Endodermal cell (in vitro differentiated cells): Measurements from ENCODE around the gene CSTB. TPM values are rescaled to one million over a fixed set of nuclear protein-coding genes. Genes with fewer than 3 reads are reported as not detected.

Experiments
- DNase-seq: peaks from one replicate; pipeline ENCODE4 v3.0.0-alpha.2; 2017
- H3K27ac ChIP-seq: 2 replicates; pipeline ENCODE4 v1.5.1; 2013; ENCODE audit warnings: mild to moderate bottlenecking, low read depth, low read length, moderate library complexity
- H3K27me3 ChIP-seq: 2 replicates; pipeline ENCODE4 v1.6.1; 2013; ENCODE audit warnings: mild to moderate bottlenecking, low read length, moderate library complexity; ENCODE audit not compliant: insufficient read depth, control insufficient read depth, poor library complexity, severe bottlenecking
- H3K36me3 ChIP-seq: 2 replicates; pipeline ENCODE4 v1.7.0; 2013; ENCODE audit warnings: mild to moderate bottlenecking, low read length, moderate library complexity; ENCODE audit not compliant: control insufficient read depth, insufficient read depth
- H3K4me1 ChIP-seq: one replicate; pipeline ENCODE4 v1.7.0; 2013; ENCODE audit warnings: low read length; ENCODE audit not compliant: control insufficient read depth, insufficient read depth
- H3K4me3 ChIP-seq: 2 replicates; pipeline ENCODE4 v1.5.1; 2013; ENCODE audit warnings: mild to moderate bottlenecking, low read length, moderate library complexity
- H3K9ac ChIP-seq: 2 replicates; pipeline ENCODE4 v1.6.1; 2013; ENCODE audit warnings: mild to moderate bottlenecking, low read length, moderate library complexity; ENCODE audit not compliant: poor library complexity, severe bottlenecking; ENCODE audit errors: extremely low read depth
- H3K9me3 ChIP-seq: 2 replicates; pipeline ENCODE4 v1.6.1; 2013; ENCODE audit warnings: mild to moderate bottlenecking, low read length, moderate library complexity; ENCODE audit not compliant: control insufficient read depth
- H3K27ac Mint-ChIP-seq: 2 replicates; pipeline ENCODE4 v1.8.0; 2020; ENCODE audit warnings: mixed read lengths
- H3K27me3 Mint-ChIP-seq: 2 replicates; pipeline ENCODE4 v1.8.0; 2021; ENCODE audit warnings: mild to moderate bottlenecking, mixed read lengths; ENCODE audit not compliant: insufficient read depth
- H3K36me3 Mint-ChIP-seq: 2 replicates; pipeline ENCODE4 v1.8.0; 2020; ENCODE audit warnings: low read depth, mixed read lengths
- H3K4me1 Mint-ChIP-seq: 2 replicates; pipeline ENCODE4 v1.8.0; 2020; ENCODE audit warnings: mixed read lengths
- H3K4me3 Mint-ChIP-seq: 2 replicates; pipeline ENCODE4 v1.8.0; 2020; ENCODE audit warnings: mild to moderate bottlenecking, moderate library complexity, mixed read lengths
- H3K9me3 Mint-ChIP-seq: 2 replicates; pipeline ENCODE4 v1.8.0; 2020; ENCODE audit warnings: mild to moderate bottlenecking, mixed read lengths
- WGBS, 2 experiments: methylation state at CpG; one replicate each; pipeline versions ENCODE4 v1.1.5 to v1.1.7; 2013; ENCODE audit warnings: missing lambda C conversion rate in 2 of 2, mixed read lengths in 1 of 2; ENCODE audit not compliant: insufficient coverage in 1 of 2, insufficient read length in 1 of 2; 5-methylcytosine and 5-hydroxymethylcytosine counted together
- total RNA-seq, 2 donors: library from RNA; stranded (reverse); fragmentation: NEBNext Ultra II Directional in 1 of 2; extraction: Animal tissue kit (Norgen Biotek cat#: 25700) in 1 of 2; gene quantifications; 2 replicates in 1 of 2; 3 replicates in 1 of 2; pipeline ENCODE4 v1.2.1, GENCODE V29; 2021
- TF ChIP-seq, protein P1 (sequence below): fragments of 200-600 bp; sonication (generic); conservative IDR thresholded peaks from 2 replicates; pipeline ENCODE4 v1.5.0; 2021; ENCODE audit warnings: antibody characterized with exemption, mild to moderate bottlenecking

The CSTB gene
- total RNA-seq, 2 donors from 2014 or later, result 50.0 to 54.5 TPM

DNA sequence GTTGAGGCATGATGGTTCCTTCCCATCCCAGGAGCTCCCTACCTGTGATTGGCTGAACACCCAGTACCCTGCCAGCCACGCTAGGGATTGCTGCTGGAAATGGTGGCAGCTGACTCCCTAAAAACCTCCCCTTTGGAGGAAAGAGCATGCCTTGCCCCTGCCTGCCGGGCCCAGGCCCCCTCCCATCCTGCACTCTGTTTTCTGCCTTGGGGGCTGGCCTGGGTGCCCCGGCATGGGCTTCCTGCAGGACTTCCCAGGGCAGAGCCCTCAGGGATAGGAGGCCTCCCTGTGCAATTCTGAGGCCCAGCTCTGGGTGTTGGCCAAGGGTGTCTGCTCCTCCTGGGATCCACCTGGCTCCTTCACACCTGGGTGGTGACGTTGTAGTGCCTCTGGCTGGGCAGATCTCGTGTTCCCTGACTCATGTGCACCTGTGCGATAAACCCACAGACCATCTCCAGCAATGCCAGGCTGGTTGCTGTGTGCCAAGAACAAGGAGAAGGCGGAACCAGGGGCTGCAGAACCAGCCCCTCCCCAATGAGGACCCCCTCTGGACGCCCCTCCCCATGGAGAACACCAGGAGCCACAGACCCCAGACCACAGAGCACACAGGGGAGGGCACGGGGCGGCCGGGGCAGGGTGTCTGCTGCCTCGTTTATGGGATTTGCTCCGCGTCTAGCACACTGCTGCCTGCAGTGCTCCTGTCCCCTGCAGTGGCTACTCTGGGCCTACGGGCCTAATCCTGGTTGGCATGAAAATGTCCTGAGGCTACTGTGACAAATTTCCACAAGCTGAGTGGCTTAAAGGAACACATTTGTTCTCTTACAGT is 13.6 kb downstream of the CSTB start:
- WGBS, 2 experiments, result 92 to 96% methylated on average over 13 to 15 of the region's 15 CpGs

DNA sequence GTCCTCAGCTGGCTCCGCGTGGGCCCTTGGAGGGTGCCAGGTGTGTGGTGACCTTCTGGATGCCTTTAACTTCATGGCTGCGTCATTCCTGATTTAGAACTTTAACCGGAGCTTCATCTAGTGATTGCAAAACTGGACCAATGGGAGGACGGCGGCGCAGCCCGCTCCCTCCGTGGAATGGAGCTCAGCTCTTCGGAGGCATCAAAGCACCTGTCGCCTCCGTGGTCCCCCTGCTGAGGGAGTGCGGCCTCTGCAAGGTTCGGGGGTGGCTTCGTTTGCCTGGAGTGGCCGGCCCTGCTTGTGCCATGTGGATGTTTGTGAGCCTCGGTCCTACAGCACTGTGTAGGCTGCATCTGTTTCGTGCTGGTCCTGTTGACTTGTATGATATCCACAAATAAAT is 14.2 kb downstream of the CSTB start:
- Histone ChIP-seq H3K9me3 (no peaks in the 10 kb centered on the region), H3K27me3 (no peaks in the 10 kb centered on the region), H3K27ac (no peak overlapping the region), H3K4me3 (no peak overlapping the region), H3K36me3 (peaks cover 7% of the 10 kb centered on the region), H3K4me1 (no peaks in the 10 kb centered on the region), H3K9ac (no peak overlapping the region)
- WGBS, 2 experiments, result 94% methylated on average over 18 of the region's 18 CpGs
- Mint-ChIP-seq H3K4me1 (no peaks in the 10 kb centered on the region), H3K9me3 (no peaks in the 10 kb centered on the region), H3K27me3 (no peaks in the 10 kb centered on the region), H3K36me3 (peaks cover 20% of the 10 kb centered on the region), H3K27ac (no peak overlapping the region), H3K4me3 (no peak overlapping the region)
- no peak for DNase-seq
- TF ChIP-seq, protein P1, sequence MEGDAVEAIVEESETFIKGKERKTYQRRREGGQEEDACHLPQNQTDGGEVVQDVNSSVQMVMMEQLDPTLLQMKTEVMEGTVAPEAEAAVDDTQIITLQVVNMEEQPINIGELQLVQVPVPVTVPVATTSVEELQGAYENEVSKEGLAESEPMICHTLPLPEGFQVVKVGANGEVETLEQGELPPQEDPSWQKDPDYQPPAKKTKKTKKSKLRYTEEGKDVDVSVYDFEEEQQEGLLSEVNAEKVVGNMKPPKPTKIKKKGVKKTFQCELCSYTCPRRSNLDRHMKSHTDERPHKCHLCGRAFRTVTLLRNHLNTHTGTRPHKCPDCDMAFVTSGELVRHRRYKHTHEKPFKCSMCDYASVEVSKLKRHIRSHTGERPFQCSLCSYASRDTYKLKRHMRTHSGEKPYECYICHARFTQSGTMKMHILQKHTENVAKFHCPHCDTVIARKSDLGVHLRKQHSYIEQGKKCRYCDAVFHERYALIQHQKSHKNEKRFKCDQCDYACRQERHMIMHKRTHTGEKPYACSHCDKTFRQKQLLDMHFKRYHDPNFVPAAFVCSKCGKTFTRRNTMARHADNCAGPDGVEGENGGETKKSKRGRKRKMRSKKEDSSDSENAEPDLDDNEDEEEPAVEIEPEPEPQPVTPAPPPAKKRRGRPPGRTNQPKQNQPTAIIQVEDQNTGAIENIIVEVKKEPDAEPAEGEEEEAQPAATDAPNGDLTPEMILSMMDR, result no peak

More for the DNA sequence above, 13.6 kb downstream of the CSTB start:
- no peak overlapping the region for H3K9ac ChIP-seq
- H3K4me3 ChIP-seq, result no peak overlapping the region
- no peaks in the 10 kb centered on the region for H3K9me3 ChIP-seq
- H3K36me3 ChIP-seq, result peaks cover 7% of the 10 kb centered on the region
- H3K4me3 Mint-ChIP-seq, result no peak overlapping the region
- H3K27me3 ChIP-seq, result no peaks in the 10 kb centered on the region
- H3K27ac ChIP-seq, result no peak overlapping the region
- H3K36me3 Mint-ChIP-seq, result peaks cover 20% of the 10 kb centered on the region
- H3K9me3 Mint-ChIP-seq, result no peaks in the 10 kb centered on the region
- H3K27me3 Mint-ChIP-seq, result no peaks in the 10 kb centered on the region
- no peak overlapping the region for H3K27ac Mint-ChIP-seq
- no peaks in the 10 kb centered on the region for H3K4me1 ChIP-seq
- TF ChIP-seq, protein P1, result no peak
- no peak for DNase-seq
- peaks cover under 1% of the 10 kb centered on the region for H3K4me1 Mint-ChIP-seq

DNA sequence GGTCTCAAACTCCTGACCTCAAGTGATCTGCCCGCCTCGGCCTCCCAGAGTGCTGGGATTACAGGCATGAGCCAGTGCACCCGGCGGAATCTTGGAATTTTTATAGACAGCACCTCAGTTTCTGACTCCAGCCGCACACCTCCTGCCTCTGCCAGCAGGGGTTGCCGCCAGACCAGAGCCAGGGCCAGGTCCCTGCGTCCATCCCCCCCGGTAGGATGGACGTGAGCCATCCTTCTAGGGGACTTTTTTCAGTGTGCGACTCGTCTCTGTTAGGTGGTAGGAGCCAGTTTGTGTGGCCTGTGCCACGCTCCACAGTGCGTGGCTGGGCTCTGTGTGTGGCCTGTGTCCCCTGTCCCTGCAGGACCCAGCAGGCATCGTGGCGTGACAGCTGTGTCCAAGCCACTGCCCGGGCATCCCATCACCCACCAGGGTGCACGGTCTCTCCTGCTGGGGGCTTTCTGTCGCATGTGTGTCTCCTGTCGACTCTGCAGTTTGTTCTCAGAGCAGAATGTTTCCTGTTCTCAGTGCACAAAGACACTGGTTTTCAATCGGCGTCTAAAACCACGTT is 15.6 kb downstream of the CSTB start:
- H3K4me1 ChIP-seq, result no peaks in the 10 kb centered on the region
- H3K36me3 Mint-ChIP-seq, result peaks cover 28% of the 10 kb centered on the region
- H3K27ac Mint-ChIP-seq, result no peak overlapping the region
- 96 to 98% methylated on average over 19 to 22 of the region's 22 CpGs for WGBS, 2 experiments
- H3K9me3 ChIP-seq, result no peaks in the 10 kb centered on the region
- no peak overlapping the region for H3K4me3 ChIP-seq
- H3K27me3 ChIP-seq, result no peaks in the 10 kb centered on the region
- H3K9ac ChIP-seq, result no peak overlapping the region
- H3K4me3 Mint-ChIP-seq, result no peak overlapping the region
- no peaks in the 10 kb centered on the region for H3K9me3 Mint-ChIP-seq
- no peaks in the 10 kb centered on the region for H3K27me3 Mint-ChIP-seq
- TF ChIP-seq, protein P1, result peak; percentile 36
- H3K27ac ChIP-seq, result no peak overlapping the region
- H3K4me1 Mint-ChIP-seq, result no peaks in the 10 kb centered on the region
- DNase-seq, result no peak
- peaks cover 7% of the 10 kb centered on the region for H3K36me3 ChIP-seq
